Neural cell (in vitro differentiated cells): Measurements from ENCODE around the gene TBL1XR1. TPM values are rescaled to one million over a fixed set of nuclear protein-coding genes. Genes with fewer than 3 reads are reported as not detected.

Source experiments
- H2AFZ ChIP-seq: fragments of 200-600, 300-800 bp; sonication (generic), shearing (Covaris generic); 2 replicates; pipeline ENCODE4 v1.6.0; 2014; ENCODE audit warnings: low read depth, mild to moderate bottlenecking, antibody characterized with exemption, low read length, moderate library complexity
- H3F3A ChIP-seq: fragments of 200-600 bp; shearing (Covaris generic); 2 replicates; pipeline ENCODE4 v1.6.1; 2016; ENCODE audit warnings: mild to moderate bottlenecking, moderate library complexity, mixed read lengths, antibody characterized with exemption, low read length; ENCODE audit not compliant: insufficient read depth, poor library complexity, severe bottlenecking
- H3K27ac ChIP-seq: fragments of 200-600, 300-800 bp; sonication (generic), shearing (Covaris generic); 2 replicates; pipeline ENCODE4 v1.5.1; 2014; ENCODE audit warnings: mild to moderate bottlenecking, low read length, moderate library complexity
- H3K27me3 ChIP-seq: fragments of 300-800, 200-600 bp; sonication (generic), shearing (Covaris generic); 2 replicates; pipeline ENCODE4 v1.6.0; 2014; ENCODE audit warnings: mild to moderate bottlenecking, low read depth, low read length, moderate library complexity; ENCODE audit not compliant: insufficient read depth
- H3K36me3 ChIP-seq: fragments of 300-800, 200-600 bp; sonication (generic), shearing (Covaris generic); 2 replicates; pipeline ENCODE4 v1.5.1; 2014; ENCODE audit warnings: mild to moderate bottlenecking, antibody characterized with exemption, low read length, moderate library complexity; ENCODE audit not compliant: insufficient read depth
- H3K4me2 ChIP-seq: fragments of 300-800, 200-600 bp; sonication (generic), shearing (Covaris generic); 2 replicates; pipeline ENCODE4 v1.6.0; 2014; ENCODE audit warnings: mild to moderate bottlenecking, low read length
- H3K4me3 ChIP-seq: fragments of 300-800, 200-600 bp; sonication (generic), shearing (Covaris generic); 2 replicates; pipeline ENCODE4 v1.5.1; 2014; ENCODE audit warnings: mild to moderate bottlenecking, low read length, moderate library complexity
- H3K79me2 ChIP-seq: fragments of 200-600 bp; shearing (Covaris generic); replicated peaks from 2 replicates; pipeline ENCODE4 v1.6.0; 2014; ENCODE audit warnings: mild to moderate bottlenecking, low read length, moderate library complexity; ENCODE audit not compliant: insufficient read depth
- H3K9ac ChIP-seq: fragments of 300-800, 200-600 bp; sonication (generic), shearing (Covaris generic); 2 replicates; pipeline ENCODE4 v1.6.1; 2016; ENCODE audit warnings: mild to moderate bottlenecking, low read length, mixed read lengths
- H3K9me2 ChIP-seq: fragments of 200-600 bp; shearing (Covaris generic); 2 replicates; pipeline ENCODE4 v1.6.1; 2016; ENCODE audit warnings: mild to moderate bottlenecking, low read length, mixed read lengths; ENCODE audit not compliant: insufficient read depth
- H3K9me3 ChIP-seq: fragments of 200-600, 300-800 bp; sonication (generic), shearing (Covaris generic); 2 replicates; pipeline ENCODE4 v1.6.1; 2016; ENCODE audit warnings: mild to moderate bottlenecking, mixed run types, low read length, moderate library complexity, mixed read lengths
- H4K20me1 ChIP-seq: fragments of 200-600 bp; shearing (Covaris generic); 2 replicates; pipeline ENCODE4 v1.6.1; 2016; ENCODE audit warnings: mild to moderate bottlenecking, mixed run types; ENCODE audit not compliant: insufficient read depth
- EP300 ChIP-seq: fragments of 450-650 bp; conservative IDR thresholded peaks from 2 replicates; pipeline ENCODE4 v1.6.1; 2014; ENCODE audit warnings: antibody characterized with exemption, mild to moderate bottlenecking, moderate library complexity; ENCODE audit not compliant: poor library complexity, severe bottlenecking
- EZH2 ChIP-seq: fragments of 200-600, 300-800 bp; shearing (Covaris generic), sonication (generic); IDR thresholded peaks from 2 replicates; pipeline ENCODE4 v1.6.1; 2014; ENCODE audit warnings: antibody characterized with exemption, low read length, borderline replicate concordance, mild to moderate bottlenecking; ENCODE audit not compliant: insufficient read depth, poor library complexity, severe bottlenecking
- MXI1 ChIP-seq: fragments of 450-650 bp; conservative IDR thresholded peaks from 2 replicates; pipeline ENCODE4 v1.6.1; 2014; ENCODE audit warnings: antibody characterized with exemption, mild to moderate bottlenecking; ENCODE audit not compliant: poor library complexity, severe bottlenecking
- RAD21 ChIP-seq: fragments of 450-650 bp; conservative IDR thresholded peaks from 2 replicates; pipeline ENCODE4 v1.6.1; 2014; ENCODE audit warnings: antibody characterized with exemption, mild to moderate bottlenecking, moderate library complexity
- SMC3 ChIP-seq: fragments of 450-650 bp; conservative IDR thresholded peaks from 2 replicates; pipeline ENCODE4 v1.6.1; 2014; ENCODE audit warnings: antibody characterized with exemption, mild to moderate bottlenecking, moderate library complexity; ENCODE audit not compliant: poor library complexity
- TAF1 ChIP-seq: IDR thresholded peaks from 2 replicates; pipeline ENCODE4 v1.6.1; 2012; ENCODE audit warnings: low read depth
- polyA plus RNA-seq: library from polyadenylated mRNA; depleted of rRNA; stranded (reverse); fragments of >200 nt; gene quantifications from 2 replicates; pipeline ENCODE4 v1.2.3, GENCODE V29; 2014
- TF ChIP-seq, protein P1 (sequence below): IDR thresholded peaks from 2 replicates; pipeline ENCODE4 v1.6.1; 2012; ENCODE audit warnings: borderline replicate concordance

Gene TBL1XR1
- polyA plus RNA-seq, 1 donor from 2014 or later, result 96.3 TPM

DNA sequence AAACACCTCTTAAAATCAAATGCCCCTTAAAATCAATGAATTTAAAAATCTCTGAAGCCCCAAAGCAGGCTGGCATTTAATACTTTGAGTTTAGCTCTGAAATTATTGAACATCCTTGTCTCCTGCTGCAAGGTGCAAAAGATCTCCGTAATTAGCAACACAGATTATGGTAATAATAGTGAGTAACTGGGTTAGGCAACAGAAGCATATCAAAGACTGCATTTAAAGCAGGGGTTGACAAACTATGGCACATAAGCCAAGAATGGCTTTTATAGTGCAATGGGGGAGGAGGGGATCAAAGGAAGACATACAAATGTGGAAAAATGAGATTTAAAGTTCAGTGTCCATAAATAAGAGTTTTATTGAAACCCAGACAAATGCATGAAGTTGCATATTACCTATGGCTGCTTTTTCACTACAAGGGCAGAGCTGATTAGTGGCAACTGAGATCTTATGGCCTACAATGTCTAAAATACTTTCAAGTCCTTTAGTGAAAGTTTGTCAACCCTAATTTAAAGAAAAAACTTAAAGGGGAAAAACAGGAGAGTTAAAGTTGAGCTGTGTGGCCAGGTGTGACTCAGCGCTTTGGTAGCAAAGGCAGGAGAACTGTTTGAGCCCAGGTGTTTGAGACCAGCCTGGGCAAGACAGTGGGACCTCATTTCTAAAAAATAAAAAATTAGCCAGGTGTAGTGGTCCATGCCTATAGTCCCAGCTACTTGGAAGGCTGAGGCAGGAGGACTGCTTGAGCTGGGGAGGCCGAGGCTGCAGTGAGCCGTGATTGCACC lies 157.6 kb downstream of the TBL1XR1 start:
- Histone ChIP-seq H3K9me2 (no peaks in the 10 kb centered on the region), H3K9me3 (no peaks in the 10 kb centered on the region), H3K79me2 (no peaks in the 10 kb centered on the region), H3K4me2 (no peak overlapping the region), H2AFZ (no peak overlapping the region), H3K4me3 (no peak overlapping the region), H3K27me3 (no peaks in the 10 kb centered on the region), H3K36me3 (peaks cover 10% of the 10 kb centered on the region), H3K27ac (no peak overlapping the region), H3F3A (no peaks in the 10 kb centered on the region), H3K9ac (no peak overlapping the region), H4K20me1 (no peaks in the 10 kb centered on the region)
- TF ChIP-seq SMC3 (no peak), MXI1 (no peak), TAF1 (no peak), RAD21 (no peak)
- TF ChIP-seq, protein P1, sequence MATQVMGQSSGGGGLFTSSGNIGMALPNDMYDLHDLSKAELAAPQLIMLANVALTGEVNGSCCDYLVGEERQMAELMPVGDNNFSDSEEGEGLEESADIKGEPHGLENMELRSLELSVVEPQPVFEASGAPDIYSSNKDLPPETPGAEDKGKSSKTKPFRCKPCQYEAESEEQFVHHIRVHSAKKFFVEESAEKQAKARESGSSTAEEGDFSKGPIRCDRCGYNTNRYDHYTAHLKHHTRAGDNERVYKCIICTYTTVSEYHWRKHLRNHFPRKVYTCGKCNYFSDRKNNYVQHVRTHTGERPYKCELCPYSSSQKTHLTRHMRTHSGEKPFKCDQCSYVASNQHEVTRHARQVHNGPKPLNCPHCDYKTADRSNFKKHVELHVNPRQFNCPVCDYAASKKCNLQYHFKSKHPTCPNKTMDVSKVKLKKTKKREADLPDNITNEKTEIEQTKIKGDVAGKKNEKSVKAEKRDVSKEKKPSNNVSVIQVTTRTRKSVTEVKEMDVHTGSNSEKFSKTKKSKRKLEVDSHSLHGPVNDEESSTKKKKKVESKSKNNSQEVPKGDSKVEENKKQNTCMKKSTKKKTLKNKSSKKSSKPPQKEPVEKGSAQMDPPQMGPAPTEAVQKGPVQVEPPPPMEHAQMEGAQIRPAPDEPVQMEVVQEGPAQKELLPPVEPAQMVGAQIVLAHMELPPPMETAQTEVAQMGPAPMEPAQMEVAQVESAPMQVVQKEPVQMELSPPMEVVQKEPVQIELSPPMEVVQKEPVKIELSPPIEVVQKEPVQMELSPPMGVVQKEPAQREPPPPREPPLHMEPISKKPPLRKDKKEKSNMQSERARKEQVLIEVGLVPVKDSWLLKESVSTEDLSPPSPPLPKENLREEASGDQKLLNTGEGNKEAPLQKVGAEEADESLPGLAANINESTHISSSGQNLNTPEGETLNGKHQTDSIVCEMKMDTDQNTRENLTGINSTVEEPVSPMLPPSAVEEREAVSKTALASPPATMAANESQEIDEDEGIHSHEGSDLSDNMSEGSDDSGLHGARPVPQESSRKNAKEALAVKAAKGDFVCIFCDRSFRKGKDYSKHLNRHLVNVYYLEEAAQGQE, result no peak

DNA sequence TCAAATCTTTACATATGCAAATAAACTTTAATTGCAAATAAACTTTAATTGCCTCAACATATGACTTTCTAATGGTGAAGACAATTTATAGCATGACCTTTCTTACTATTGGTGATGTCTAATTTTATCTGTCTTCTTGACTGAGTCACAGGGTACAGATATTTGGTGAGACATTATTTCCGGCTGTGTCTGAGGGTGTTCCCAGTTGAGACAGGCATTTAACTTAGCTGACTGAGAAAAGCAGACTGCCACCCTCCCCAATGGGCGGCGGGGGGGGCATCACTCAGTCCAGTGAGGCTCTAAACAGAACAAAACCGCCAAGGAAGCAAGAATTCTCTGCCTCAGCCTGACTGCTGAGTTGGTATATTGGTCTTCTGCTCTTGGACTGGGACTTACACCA lies 160.0 kb downstream of the TBL1XR1 start:
- Histone ChIP-seq H3K36me3 (no peaks in the 10 kb centered on the region), H3K27me3 (no peaks in the 10 kb centered on the region)
- TF ChIP-seq EZH2 (no peak), EP300 (no peak)
- TF ChIP-seq, protein P1, result no peak

More for the DNA sequence above, 160.0 kb downstream of the TBL1XR1 start:
- Histone ChIP-seq H3K4me2 (no peak overlapping the region), H4K20me1 (no peaks in the 10 kb centered on the region), H3F3A (no peaks in the 10 kb centered on the region), H3K79me2 (no peaks in the 10 kb centered on the region), H2AFZ (no peak overlapping the region), H3K9me2 (no peaks in the 10 kb centered on the region), H3K9ac (no peak overlapping the region), H3K9me3 (no peaks in the 10 kb centered on the region), H3K27ac (no peak overlapping the region), H3K4me3 (no peak overlapping the region)
